ENCODE results near the gene NSD2.

The NSD2 gene

DNA sequence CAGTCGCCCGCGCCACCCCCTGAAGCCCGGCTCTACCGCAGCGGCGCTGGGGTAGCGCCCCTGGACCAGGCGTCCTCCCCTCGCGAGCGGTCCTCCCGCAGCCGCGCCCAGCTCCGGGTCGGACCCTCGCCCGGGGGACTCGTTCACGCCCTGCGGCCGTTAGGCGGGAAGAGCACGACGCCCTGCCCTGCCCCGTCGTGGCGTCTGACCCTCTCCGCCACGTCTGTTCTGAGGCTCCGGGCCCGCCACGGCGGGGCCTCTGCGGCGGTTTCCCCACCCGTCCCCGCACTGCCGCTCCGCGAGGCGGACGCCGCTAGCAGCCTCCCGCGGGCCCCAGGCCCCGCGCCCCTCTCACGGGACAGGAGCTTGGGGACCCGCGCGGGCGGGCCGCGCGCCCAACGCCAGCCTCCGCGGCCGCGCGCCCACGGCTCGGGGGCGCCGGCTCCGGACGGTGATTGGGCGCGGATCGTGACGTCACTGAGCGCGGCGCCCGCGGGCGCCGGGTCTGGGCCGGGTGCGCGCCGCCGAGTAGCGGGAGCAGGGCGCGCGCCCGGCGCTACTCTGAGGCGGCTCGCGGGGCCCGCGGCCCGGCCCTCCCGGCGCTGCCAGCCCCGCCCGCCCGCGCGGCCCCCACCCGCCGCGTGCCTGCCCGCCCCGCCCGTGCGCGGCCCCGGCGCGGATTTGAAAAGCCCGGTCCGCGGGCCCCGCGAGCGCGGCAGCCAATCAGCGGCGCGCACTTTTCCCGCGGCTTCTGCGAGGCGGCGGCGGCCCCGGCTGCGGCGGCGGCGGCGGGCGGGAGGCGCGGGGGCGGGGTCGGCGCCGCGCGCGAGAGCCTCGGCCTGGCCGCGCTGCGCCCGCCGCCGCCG is at the start of gene NSD2 (continued):
- TF ChIP-seq, protein P1, sequence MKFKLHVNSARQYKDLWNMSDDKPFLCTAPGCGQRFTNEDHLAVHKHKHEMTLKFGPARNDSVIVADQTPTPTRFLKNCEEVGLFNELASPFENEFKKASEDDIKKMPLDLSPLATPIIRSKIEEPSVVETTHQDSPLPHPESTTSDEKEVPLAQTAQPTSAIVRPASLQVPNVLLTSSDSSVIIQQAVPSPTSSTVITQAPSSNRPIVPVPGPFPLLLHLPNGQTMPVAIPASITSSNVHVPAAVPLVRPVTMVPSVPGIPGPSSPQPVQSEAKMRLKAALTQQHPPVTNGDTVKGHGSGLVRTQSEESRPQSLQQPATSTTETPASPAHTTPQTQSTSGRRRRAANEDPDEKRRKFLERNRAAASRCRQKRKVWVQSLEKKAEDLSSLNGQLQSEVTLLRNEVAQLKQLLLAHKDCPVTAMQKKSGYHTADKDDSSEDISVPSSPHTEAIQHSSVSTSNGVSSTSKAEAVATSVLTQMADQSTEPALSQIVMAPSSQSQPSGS (tag by site-specific recombination; IDR thresholded peaks at IDR 0.05; ENCODE audit: low read depth) = no peak
- no peak for TF ChIP-seq ZNF157 (tag by site-specific recombination; IDR thresholded peaks at IDR 0.05)
- TF ChIP-seq, protein P2, sequence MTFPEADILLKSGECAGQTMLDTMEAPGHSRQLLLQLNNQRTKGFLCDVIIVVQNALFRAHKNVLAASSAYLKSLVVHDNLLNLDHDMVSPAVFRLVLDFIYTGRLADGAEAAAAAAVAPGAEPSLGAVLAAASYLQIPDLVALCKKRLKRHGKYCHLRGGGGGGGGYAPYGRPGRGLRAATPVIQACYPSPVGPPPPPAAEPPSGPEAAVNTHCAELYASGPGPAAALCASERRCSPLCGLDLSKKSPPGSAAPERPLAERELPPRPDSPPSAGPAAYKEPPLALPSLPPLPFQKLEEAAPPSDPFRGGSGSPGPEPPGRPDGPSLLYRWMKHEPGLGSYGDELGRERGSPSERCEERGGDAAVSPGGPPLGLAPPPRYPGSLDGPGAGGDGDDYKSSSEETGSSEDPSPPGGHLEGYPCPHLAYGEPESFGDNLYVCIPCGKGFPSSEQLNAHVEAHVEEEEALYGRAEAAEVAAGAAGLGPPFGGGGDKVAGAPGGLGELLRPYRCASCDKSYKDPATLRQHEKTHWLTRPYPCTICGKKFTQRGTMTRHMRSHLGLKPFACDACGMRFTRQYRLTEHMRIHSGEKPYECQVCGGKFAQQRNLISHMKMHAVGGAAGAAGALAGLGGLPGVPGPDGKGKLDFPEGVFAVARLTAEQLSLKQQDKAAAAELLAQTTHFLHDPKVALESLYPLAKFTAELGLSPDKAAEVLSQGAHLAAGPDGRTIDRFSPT (tag by site-specific recombination; IDR thresholded peaks at IDR 0.05) = peak; percentile 66; the same call in 1 of the 2 replicates
- no peak for TF ChIP-seq ZNF621 (tag by site-specific recombination; IDR thresholded peaks at IDR 0.05)
- TF ChIP-seq ZNF544 (tag by site-specific recombination; IDR thresholded peaks at IDR 0.05) = no peak
- no peak for TF ChIP-seq ZNF560 (tag by site-specific recombination; IDR thresholded peaks at IDR 0.05; ENCODE audit: borderline replicate concordance)
- no peak for TF ChIP-seq ZNF169 (tag by site-specific recombination; IDR thresholded peaks at IDR 0.05)
- peak; percentile 16; the same call in 1 of the 2 replicates for TF ChIP-seq ZEB2 (tag by site-specific recombination; IDR thresholded peaks at IDR 0.05)
- TF ChIP-seq ZNF777 (tag by site-specific recombination; IDR thresholded peaks at IDR 0.05; ENCODE audit: borderline replicate concordance) = peak; percentile 55; the same call in 1 of the 2 replicates
- TF ChIP-seq, protein P3, sequence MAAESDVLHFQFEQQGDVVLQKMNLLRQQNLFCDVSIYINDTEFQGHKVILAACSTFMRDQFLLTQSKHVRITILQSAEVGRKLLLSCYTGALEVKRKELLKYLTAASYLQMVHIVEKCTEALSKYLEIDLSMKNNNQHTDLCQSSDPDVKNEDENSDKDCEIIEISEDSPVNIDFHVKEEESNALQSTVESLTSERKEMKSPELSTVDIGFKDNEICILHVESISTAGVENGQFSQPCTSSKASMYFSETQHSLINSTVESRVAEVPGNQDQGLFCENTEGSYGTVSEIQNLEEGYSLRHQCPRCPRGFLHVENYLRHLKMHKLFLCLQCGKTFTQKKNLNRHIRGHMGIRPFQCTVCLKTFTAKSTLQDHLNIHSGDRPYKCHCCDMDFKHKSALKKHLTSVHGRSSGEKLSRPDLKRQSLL (tag by site-specific recombination; IDR thresholded peaks at IDR 0.05) = no peak; the same call in 1 of the 2 replicates
- peak; percentile 74; the same call in 1 of the 2 replicates for TF ChIP-seq ZNF561 (tag by site-specific recombination; IDR thresholded peaks at IDR 0.05; ENCODE audit: borderline replicate concordance)
- no peak for TF ChIP-seq OSR2 (tag by site-specific recombination; IDR thresholded peaks at IDR 0.05)
- TF ChIP-seq FEZF1 (tag by site-specific recombination; IDR thresholded peaks at IDR 0.05) = no peak
- TF ChIP-seq ZNF23 (tag by site-specific recombination; IDR thresholded peaks at IDR 0.05; ENCODE audit: borderline replicate concordance) = no peak
- TF ChIP-seq, protein P4, sequence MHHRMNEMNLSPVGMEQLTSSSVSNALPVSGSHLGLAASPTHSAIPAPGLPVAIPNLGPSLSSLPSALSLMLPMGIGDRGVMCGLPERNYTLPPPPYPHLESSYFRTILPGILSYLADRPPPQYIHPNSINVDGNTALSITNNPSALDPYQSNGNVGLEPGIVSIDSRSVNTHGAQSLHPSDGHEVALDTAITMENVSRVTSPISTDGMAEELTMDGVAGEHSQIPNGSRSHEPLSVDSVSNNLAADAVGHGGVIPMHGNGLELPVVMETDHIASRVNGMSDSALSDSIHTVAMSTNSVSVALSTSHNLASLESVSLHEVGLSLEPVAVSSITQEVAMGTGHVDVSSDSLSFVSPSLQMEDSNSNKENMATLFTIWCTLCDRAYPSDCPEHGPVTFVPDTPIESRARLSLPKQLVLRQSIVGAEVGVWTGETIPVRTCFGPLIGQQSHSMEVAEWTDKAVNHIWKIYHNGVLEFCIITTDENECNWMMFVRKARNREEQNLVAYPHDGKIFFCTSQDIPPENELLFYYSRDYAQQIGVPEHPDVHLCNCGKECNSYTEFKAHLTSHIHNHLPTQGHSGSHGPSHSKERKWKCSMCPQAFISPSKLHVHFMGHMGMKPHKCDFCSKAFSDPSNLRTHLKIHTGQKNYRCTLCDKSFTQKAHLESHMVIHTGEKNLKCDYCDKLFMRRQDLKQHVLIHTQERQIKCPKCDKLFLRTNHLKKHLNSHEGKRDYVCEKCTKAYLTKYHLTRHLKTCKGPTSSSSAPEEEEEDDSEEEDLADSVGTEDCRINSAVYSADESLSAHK (tag by site-specific recombination; IDR thresholded peaks at IDR 0.05) = no peak
- peak; percentile 65 for TF ChIP-seq ZNF335 (tag by site-specific recombination; conservative IDR thresholded peaks at IDR 0.05)
- TF ChIP-seq ZNF768 (tag by site-specific recombination; IDR thresholded peaks at IDR 0.05) = peak; percentile 17; the same call in 1 of the 2 replicates
- peak; percentile 17; the same call in 1 of the 2 replicates for TF ChIP-seq ZFP69B (tag by site-specific recombination; IDR thresholded peaks at IDR 0.05)
- TF ChIP-seq, protein P5, sequence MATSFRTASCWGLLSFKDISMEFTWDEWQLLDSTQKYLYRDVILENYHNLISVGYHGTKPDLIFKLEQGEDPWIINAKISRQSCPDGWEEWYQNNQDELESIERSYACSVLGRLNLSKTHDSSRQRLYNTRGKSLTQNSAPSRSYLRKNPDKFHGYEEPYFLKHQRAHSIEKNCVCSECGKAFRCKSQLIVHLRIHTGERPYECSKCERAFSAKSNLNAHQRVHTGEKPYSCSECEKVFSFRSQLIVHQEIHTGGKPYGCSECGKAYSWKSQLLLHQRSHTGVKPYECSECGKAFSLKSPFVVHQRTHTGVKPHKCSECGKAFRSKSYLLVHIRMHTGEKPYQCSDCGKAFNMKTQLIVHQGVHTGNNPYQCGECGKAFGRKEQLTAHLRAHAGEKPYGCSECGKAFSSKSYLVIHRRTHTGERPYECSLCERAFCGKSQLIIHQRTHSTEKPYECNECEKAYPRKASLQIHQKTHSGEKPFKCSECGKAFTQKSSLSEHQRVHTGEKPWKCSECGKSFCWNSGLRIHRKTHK (tag by site-specific recombination; IDR thresholded peaks at IDR 0.05) = no peak
- no peak for TF ChIP-seq ZNF324 (tag by site-specific recombination; IDR thresholded peaks at IDR 0.05)
- no peak; the same call in 1 of the 2 replicates for TF ChIP-seq ZFHX2 (tag by site-specific recombination; conservative IDR thresholded peaks at IDR 0.05)
- TF ChIP-seq, protein P6, sequence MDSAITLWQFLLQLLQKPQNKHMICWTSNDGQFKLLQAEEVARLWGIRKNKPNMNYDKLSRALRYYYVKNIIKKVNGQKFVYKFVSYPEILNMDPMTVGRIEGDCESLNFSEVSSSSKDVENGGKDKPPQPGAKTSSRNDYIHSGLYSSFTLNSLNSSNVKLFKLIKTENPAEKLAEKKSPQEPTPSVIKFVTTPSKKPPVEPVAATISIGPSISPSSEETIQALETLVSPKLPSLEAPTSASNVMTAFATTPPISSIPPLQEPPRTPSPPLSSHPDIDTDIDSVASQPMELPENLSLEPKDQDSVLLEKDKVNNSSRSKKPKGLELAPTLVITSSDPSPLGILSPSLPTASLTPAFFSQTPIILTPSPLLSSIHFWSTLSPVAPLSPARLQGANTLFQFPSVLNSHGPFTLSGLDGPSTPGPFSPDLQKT (IDR thresholded peaks at IDR 0.05; ENCODE audit: borderline replicate concordance, low read depth, low read length) = no peak
- TF ChIP-seq KLF1 (tag by site-specific recombination; IDR thresholded peaks at IDR 0.05) = peak; percentile 93
- TF ChIP-seq MZF1 (tag by site-specific recombination; IDR thresholded peaks at IDR 0.05; ENCODE audit: borderline replicate concordance) = no peak
- no peak for TF ChIP-seq ZNF747 (tag by site-specific recombination; IDR thresholded peaks at IDR 0.05)
- no peak for TF ChIP-seq HOXC10 (CRISPR knock-in tag; IDR thresholded peaks at IDR 0.05)
- TF ChIP-seq ZNF350 (tag by site-specific recombination; IDR thresholded peaks at IDR 0.05) = no peak
- no peak for TF ChIP-seq ZNF548 (tag by site-specific recombination; IDR thresholded peaks at IDR 0.05)
- no peak for TF ChIP-seq ZNF354C (tag by site-specific recombination; IDR thresholded peaks at IDR 0.05; ENCODE audit: borderline replicate concordance, low read depth)
- TF ChIP-seq ZSCAN23 (tag by site-specific recombination; IDR thresholded peaks at IDR 0.05) = no peak
